A549 (cell line): Measurements from ENCODE around the gene EXOC7.

ENCODE experiments used
- CEBPB ChIP-seq, 2 experiments: fragments of >200 bp in 1 of 2; sonication (Bioruptor Twin) in 1 of 2; formaldehyde crosslinking in 1 of 2; IDR thresholded peaks; 2 replicates each; pipeline ENCODE4 v1.6.1; 2012 to 2016
- CHD4 ChIP-seq: fragments of 200-600 bp; sonication (generic); IDR thresholded peaks from 2 replicates; pipeline ENCODE4 v1.6.1; 2016; ENCODE audit warnings: antibody characterized with exemption, mild to moderate bottlenecking, borderline replicate concordance
- KDM1A ChIP-seq: fragments of 200-600 bp; sonication (generic); IDR thresholded peaks from 2 replicates; pipeline ENCODE4 v1.6.1; 2016; ENCODE audit warnings: low read depth, mild to moderate bottlenecking
- MAX ChIP-seq: IDR thresholded peaks from 2 replicates; pipeline ENCODE4 v1.6.1; 2012
- MAZ ChIP-seq: fragments of 150-350 bp; IDR thresholded peaks from 2 replicates; pipeline ENCODE4 v1.6.1; 2014; ENCODE audit warnings: antibody characterized with exemption, low read depth, low read length, borderline replicate concordance
- NR3C1 ChIP-seq: fragments of >200 bp; sonication (Bioruptor Twin); formaldehyde crosslinking; IDR thresholded peaks from 3 replicates; pipeline ENCODE4 v1.6.1; 2017
- POLR2A ChIP-seq: IDR thresholded peaks from 2 replicates; pipeline ENCODE4 v1.6.1; 2012; ENCODE audit warnings: mild to moderate bottlenecking, low read length
- RARB ChIP-seq: fragments of 250-450 bp; sonication (Bioruptor Pico); IDR thresholded peaks from 2 replicates; pipeline ENCODE4 v1.8.0; 2021; ENCODE audit warnings: mild to moderate bottlenecking, moderate library complexity
- RNF2 ChIP-seq: fragments of 200-600 bp; sonication (generic); IDR thresholded peaks from 2 replicates; pipeline ENCODE4 v1.6.1; 2016; ENCODE audit warnings: low read depth, mild to moderate bottlenecking, antibody characterized with exemption, moderate library complexity, borderline replicate concordance
- TF ChIP-seq, protein P1 (sequence below): fragments of 450-650 bp; IDR thresholded peaks from 2 replicates; pipeline ENCODE4 v1.6.1; 2014; ENCODE audit warnings: antibody characterized with exemption
- TF ChIP-seq, protein P2 (sequence below): fragments of >200 bp; sonication (Bioruptor Twin); formaldehyde crosslinking; IDR thresholded peaks from 3 replicates; pipeline ENCODE4 v1.5.1; 2016
- TF ChIP-seq, protein P3 (sequence below): fragments of 200-600 bp; sonication (generic); IDR thresholded peaks from 2 replicates; pipeline ENCODE4 v1.6.1; 2016; ENCODE audit warnings: antibody characterized with exemption, mild to moderate bottlenecking, moderate library complexity
- TF ChIP-seq, protein P4 (sequence below): fragments of 250-450 bp; sonication (Bioruptor Pico); IDR thresholded peaks from 2 replicates; pipeline ENCODE4 v1.5.0; 2020; ENCODE audit warnings: low read depth, mild to moderate bottlenecking, moderate library complexity

GRCh38 chr17:76136276-76137000, 32.9 kb upstream of the EXOC7 start:
- no peak for TF ChIP-seq MAZ
- TF ChIP-seq POLR2A, result no peak
- TF ChIP-seq CEBPB (IDR thresholded peaks at IDR 0.05), result no peak
- TF ChIP-seq, protein P1, sequence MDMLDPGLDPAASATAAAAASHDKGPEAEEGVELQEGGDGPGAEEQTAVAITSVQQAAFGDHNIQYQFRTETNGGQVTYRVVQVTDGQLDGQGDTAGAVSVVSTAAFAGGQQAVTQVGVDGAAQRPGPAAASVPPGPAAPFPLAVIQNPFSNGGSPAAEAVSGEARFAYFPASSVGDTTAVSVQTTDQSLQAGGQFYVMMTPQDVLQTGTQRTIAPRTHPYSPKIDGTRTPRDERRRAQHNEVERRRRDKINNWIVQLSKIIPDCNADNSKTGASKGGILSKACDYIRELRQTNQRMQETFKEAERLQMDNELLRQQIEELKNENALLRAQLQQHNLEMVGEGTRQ, result no peak
- TF ChIP-seq KDM1A, result no peak
- TF ChIP-seq, protein P2, sequence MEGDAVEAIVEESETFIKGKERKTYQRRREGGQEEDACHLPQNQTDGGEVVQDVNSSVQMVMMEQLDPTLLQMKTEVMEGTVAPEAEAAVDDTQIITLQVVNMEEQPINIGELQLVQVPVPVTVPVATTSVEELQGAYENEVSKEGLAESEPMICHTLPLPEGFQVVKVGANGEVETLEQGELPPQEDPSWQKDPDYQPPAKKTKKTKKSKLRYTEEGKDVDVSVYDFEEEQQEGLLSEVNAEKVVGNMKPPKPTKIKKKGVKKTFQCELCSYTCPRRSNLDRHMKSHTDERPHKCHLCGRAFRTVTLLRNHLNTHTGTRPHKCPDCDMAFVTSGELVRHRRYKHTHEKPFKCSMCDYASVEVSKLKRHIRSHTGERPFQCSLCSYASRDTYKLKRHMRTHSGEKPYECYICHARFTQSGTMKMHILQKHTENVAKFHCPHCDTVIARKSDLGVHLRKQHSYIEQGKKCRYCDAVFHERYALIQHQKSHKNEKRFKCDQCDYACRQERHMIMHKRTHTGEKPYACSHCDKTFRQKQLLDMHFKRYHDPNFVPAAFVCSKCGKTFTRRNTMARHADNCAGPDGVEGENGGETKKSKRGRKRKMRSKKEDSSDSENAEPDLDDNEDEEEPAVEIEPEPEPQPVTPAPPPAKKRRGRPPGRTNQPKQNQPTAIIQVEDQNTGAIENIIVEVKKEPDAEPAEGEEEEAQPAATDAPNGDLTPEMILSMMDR, result no peak
- TF ChIP-seq NR3C1, result no peak
- no peak for TF ChIP-seq MAX
- no peak for TF ChIP-seq CHD4
- TF ChIP-seq RNF2, result no peak
- no peak for TF ChIP-seq RARB (CRISPR knock-in tag)
- TF ChIP-seq, protein P3, sequence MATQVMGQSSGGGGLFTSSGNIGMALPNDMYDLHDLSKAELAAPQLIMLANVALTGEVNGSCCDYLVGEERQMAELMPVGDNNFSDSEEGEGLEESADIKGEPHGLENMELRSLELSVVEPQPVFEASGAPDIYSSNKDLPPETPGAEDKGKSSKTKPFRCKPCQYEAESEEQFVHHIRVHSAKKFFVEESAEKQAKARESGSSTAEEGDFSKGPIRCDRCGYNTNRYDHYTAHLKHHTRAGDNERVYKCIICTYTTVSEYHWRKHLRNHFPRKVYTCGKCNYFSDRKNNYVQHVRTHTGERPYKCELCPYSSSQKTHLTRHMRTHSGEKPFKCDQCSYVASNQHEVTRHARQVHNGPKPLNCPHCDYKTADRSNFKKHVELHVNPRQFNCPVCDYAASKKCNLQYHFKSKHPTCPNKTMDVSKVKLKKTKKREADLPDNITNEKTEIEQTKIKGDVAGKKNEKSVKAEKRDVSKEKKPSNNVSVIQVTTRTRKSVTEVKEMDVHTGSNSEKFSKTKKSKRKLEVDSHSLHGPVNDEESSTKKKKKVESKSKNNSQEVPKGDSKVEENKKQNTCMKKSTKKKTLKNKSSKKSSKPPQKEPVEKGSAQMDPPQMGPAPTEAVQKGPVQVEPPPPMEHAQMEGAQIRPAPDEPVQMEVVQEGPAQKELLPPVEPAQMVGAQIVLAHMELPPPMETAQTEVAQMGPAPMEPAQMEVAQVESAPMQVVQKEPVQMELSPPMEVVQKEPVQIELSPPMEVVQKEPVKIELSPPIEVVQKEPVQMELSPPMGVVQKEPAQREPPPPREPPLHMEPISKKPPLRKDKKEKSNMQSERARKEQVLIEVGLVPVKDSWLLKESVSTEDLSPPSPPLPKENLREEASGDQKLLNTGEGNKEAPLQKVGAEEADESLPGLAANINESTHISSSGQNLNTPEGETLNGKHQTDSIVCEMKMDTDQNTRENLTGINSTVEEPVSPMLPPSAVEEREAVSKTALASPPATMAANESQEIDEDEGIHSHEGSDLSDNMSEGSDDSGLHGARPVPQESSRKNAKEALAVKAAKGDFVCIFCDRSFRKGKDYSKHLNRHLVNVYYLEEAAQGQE, result no peak
- TF ChIP-seq, protein P4, sequence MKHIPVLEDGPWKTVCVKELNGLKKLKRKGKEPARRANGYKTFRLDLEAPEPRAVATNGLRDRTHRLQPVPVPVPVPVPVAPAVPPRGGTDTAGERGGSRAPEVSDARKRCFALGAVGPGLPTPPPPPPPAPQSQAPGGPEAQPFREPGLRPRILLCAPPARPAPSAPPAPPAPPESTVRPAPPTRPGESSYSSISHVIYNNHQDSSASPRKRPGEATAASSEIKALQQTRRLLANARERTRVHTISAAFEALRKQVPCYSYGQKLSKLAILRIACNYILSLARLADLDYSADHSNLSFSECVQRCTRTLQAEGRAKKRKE (CRISPR knock-in tag), result no peak
